SK-N-SH (cell line): Measurements from ENCODE around the gene CEP41. TPM values are rescaled to one million over a fixed set of nuclear protein-coding genes. Genes with fewer than 3 reads are reported as not detected.

ENCODE experiments used
- CTCF ChIA-PET: fragments of 300-600, 350-600 bp; formaldehyde crosslinking; extraction: SDS; loops from one replicate; lab custom pipeline; 2021; lab: Yijun Ruan, JAX
- POLR2A ChIA-PET: fragments of 350-600 bp; sonication (Branson Sonifier 250); formaldehyde crosslinking; extraction: SDS; loops from one replicate; lab custom pipeline; 2020; ENCODE audit warnings: antibody characterized with exemption, inconsistent platforms; lab: Yijun Ruan, JAX
- DNase-seq: peaks from one replicate; pipeline ENCODE4 v3.0.0; 2012
- H2AFZ ChIP-seq: fragments of 200-600 bp; sonication (generic); 2 replicates; pipeline ENCODE4 v1.8.1; 2016; ENCODE audit warnings: antibody characterized with exemption, mild to moderate bottlenecking, low read depth
- H3F3A ChIP-seq: fragments of 200-600 bp; sonication (generic); replicated peaks from 2 replicates; pipeline ENCODE3; 2016; ENCODE audit warnings: antibody characterized with exemption, mild to moderate bottlenecking; ENCODE audit not compliant: insufficient read depth
- H3K27ac ChIP-seq, 2 experiments: fragments of 200-500 bp in 1 of 2; fragments of 200-600 bp in 1 of 2; sonication (Bioruptor generic) in 1 of 2; sonication (generic), shearing (Covaris generic) in 1 of 2; 2 replicates each; pipeline versions ENCODE4 v1.5.1 to v1.6.1; 2014 to 2016; ENCODE audit warnings: low read depth in 2 of 2, inconsistent platforms in 1 of 2, low read length in 1 of 2, mild to moderate bottlenecking in 1 of 2, mixed read lengths in 1 of 2
- H3K27me3 ChIP-seq: fragments of 200-600 bp; sonication (generic), shearing (Covaris generic); 2 replicates; pipeline ENCODE4 v1.6.1; 2016; ENCODE audit warnings: mixed run types; ENCODE audit not compliant: insufficient read depth
- H3K36me3 ChIP-seq, 2 experiments: fragments of 200-500 bp in 1 of 2; fragments of 200-600 bp in 1 of 2; sonication (Bioruptor generic) in 1 of 2; sonication (generic) in 1 of 2; replicated peaks in 1 of 2; 2 replicates each; pipeline versions ENCODE3 to v1.5.1; 2014 to 2016; ENCODE audit warnings: low read length in 1 of 2, mild to moderate bottlenecking in 1 of 2; ENCODE audit not compliant: insufficient read depth in 2 of 2, control insufficient read depth in 1 of 2
- H3K4me1 ChIP-seq, 2 experiments: fragments of 200-500 bp in 1 of 2; fragments of 200-600 bp in 1 of 2; sonication (Bioruptor generic) in 1 of 2; sonication (generic), shearing (Covaris generic) in 1 of 2; 2 replicates each; pipeline versions ENCODE4 v1.5.1 to v1.6.1; 2014 to 2016; ENCODE audit warnings: low read depth in 1 of 2, low read length in 1 of 2, mixed run types in 1 of 2; ENCODE audit not compliant: insufficient read depth in 2 of 2, control insufficient read depth in 1 of 2
- H3K4me2 ChIP-seq: fragments of 200-600 bp; sonication (generic), shearing (Covaris generic); 2 replicates; pipeline ENCODE4 v1.6.1; 2017; ENCODE audit warnings: mixed run types
- H3K4me3 ChIP-seq, 2 experiments: fragments of 200-500 bp in 1 of 2; fragments of 200-600 bp in 1 of 2; sonication (Bioruptor generic) in 1 of 2; sonication (generic), shearing (Covaris generic) in 1 of 2; 2 replicates each; pipeline versions ENCODE4 v1.5.1 to v1.8.1; 2014 to 2016; ENCODE audit warnings: low read depth in 2 of 2, inconsistent platforms in 1 of 2, low read length in 1 of 2, mild to moderate bottlenecking in 1 of 2, mixed read lengths in 1 of 2, moderate library complexity in 1 of 2
- H3K79me2 ChIP-seq: fragments of 200-600 bp; sonication (generic); 2 replicates; pipeline ENCODE4 v1.8.1; 2017; ENCODE audit warnings: mild to moderate bottlenecking; ENCODE audit not compliant: insufficient read depth
- H3K9ac ChIP-seq: fragments of 200-600 bp; sonication (generic); 2 replicates; pipeline ENCODE4 v1.6.1; 2017; ENCODE audit warnings: mixed run types
- H3K9me2 ChIP-seq: fragments of 200-600 bp; sonication (generic); 2 replicates; pipeline ENCODE4 v1.6.1; 2017; ENCODE audit warnings: mixed run types
- H3K9me3 ChIP-seq: fragments of 200-600 bp; sonication (generic); 2 replicates; pipeline ENCODE4 v1.6.1; 2017; ENCODE audit warnings: mixed run types, mild to moderate bottlenecking, moderate library complexity
- H4K20me1 ChIP-seq: fragments of 200-600 bp; sonication (generic); 2 replicates; pipeline ENCODE4 v1.6.1; 2017; ENCODE audit warnings: mild to moderate bottlenecking, mixed run types; ENCODE audit not compliant: insufficient read depth
- ELF1 ChIP-seq: IDR thresholded peaks from 2 replicates; pipeline ENCODE4 v1.4.0; 2012
- FOSL2 ChIP-seq: IDR thresholded peaks from 2 replicates; pipeline ENCODE4 v1.4.0; 2012; ENCODE audit warnings: low read depth, mild to moderate bottlenecking, moderate library complexity, borderline replicate concordance
- FOXJ3 ChIP-seq: sonication (generic); formaldehyde crosslinking; IDR thresholded peaks from 2 replicates; pipeline ENCODE4 v1.5.1; 2020; ENCODE audit warnings: mild to moderate bottlenecking, missing genetic modification reagents
- FOXM1 ChIP-seq: IDR thresholded peaks from 2 replicates; pipeline ENCODE4 v1.4.0; 2012; ENCODE audit warnings: low read depth, mild to moderate bottlenecking
- IRF3 ChIP-seq: fragments of 150-350 bp; IDR thresholded peaks from 2 replicates; pipeline ENCODE4 v1.6.1; 2016; ENCODE audit warnings: mild to moderate bottlenecking, low read depth, low read length
- MAX ChIP-seq: IDR thresholded peaks from 2 replicates; pipeline ENCODE4 v1.4.0; 2012; ENCODE audit warnings: low read depth
- MEF2A ChIP-seq: IDR thresholded peaks from 2 replicates; pipeline ENCODE4 v1.4.0; 2012; ENCODE audit warnings: low read depth, borderline replicate concordance
- MXI1 ChIP-seq: IDR thresholded peaks from 2 replicates; pipeline ENCODE4 v1.6.1; 2012; ENCODE audit warnings: mild to moderate bottlenecking, low read depth, low read length, improper control_type of control experiment
- NFIC ChIP-seq: IDR thresholded peaks from 2 replicates; pipeline ENCODE4 v1.4.0; 2012; ENCODE audit warnings: borderline replicate concordance
- RAD21 ChIP-seq: IDR thresholded peaks from 2 replicates; pipeline ENCODE4 v1.6.1; 2012; ENCODE audit warnings: mild to moderate bottlenecking, low read length
- REST ChIP-seq: IDR thresholded peaks from 2 replicates; pipeline ENCODE4 v1.6.1; 2012; ENCODE audit warnings: mild to moderate bottlenecking, low read depth, low read length, moderate library complexity
- RXRA ChIP-seq: IDR thresholded peaks from 2 replicates; pipeline ENCODE4 v1.4.0; 2012; ENCODE audit warnings: low read depth, mild to moderate bottlenecking, borderline replicate concordance
- SIN3A ChIP-seq: IDR thresholded peaks from 2 replicates; pipeline ENCODE4 v1.6.1; 2012; ENCODE audit warnings: low read depth, mild to moderate bottlenecking, low read length, moderate library complexity, borderline replicate concordance
- SMC3 ChIP-seq: IDR thresholded peaks from 2 replicates; pipeline ENCODE4 v1.6.1; 2012; ENCODE audit warnings: low read depth, low read length, improper control_type of control experiment
- TAF1 ChIP-seq: IDR thresholded peaks from 2 replicates; pipeline ENCODE4 v1.6.1; 2012; ENCODE audit warnings: low read depth, mild to moderate bottlenecking, low read length, moderate library complexity, borderline replicate concordance
- TEAD4 ChIP-seq: IDR thresholded peaks from 2 replicates; pipeline ENCODE4 v1.4.0; 2012; ENCODE audit warnings: mild to moderate bottlenecking, borderline replicate concordance; ENCODE audit not compliant: insufficient read depth
- USF1 ChIP-seq: IDR thresholded peaks from 2 replicates; pipeline ENCODE4 v1.4.0; 2012; ENCODE audit warnings: low read depth, borderline replicate concordance
- USF2 ChIP-seq: fragments of 150-350 bp; IDR thresholded peaks from 2 replicates; pipeline ENCODE4 v1.6.1; 2017; ENCODE audit warnings: antibody characterized with exemption, low read length, low read depth, borderline replicate concordance
- WGBS: methylation state at CpG from one replicate; pipeline ENCODE4 v1.1.6; 2017; ENCODE audit warnings: low lambda C conversion rate; 5-methylcytosine and 5-hydroxymethylcytosine counted together
- polyA plus RNA-seq, 3 experiments: library from polyadenylated mRNA; depleted of rRNA; stranded (reverse); fragments of >200 nt; gene quantifications; 2 replicates each; pipeline ENCODE4 v1.2.3, GENCODE V29; 2012

The CEP41 gene
- polyA plus RNA-seq, 1 of the 3 experiments (the other 2 are of a cell fraction): 20.9 TPM

GRCh38 chr7:130433301-130433700, 7.5 kb downstream of the CEP41 start:
- H3K27ac ChIP-seq: no peak overlapping the region
- no peaks in the 10 kb centered on the region for H3F3A ChIP-seq
- H3K4me2 ChIP-seq: no peak overlapping the region
- TF ChIP-seq SIN3A: no peak
- no peak for TF ChIP-seq MEF2A
- TF ChIP-seq USF1: no peak
- no peak for TF ChIP-seq TEAD4
- TF ChIP-seq RAD21: no peak
- TF ChIP-seq SMC3: no peak
- no peak for TF ChIP-seq FOXM1
- no peak for TF ChIP-seq ELF1
- no peak for TF ChIP-seq MAX
- no peak for TF ChIP-seq FOSL2
- no peak for TF ChIP-seq REST
- TF ChIP-seq TAF1: no peak
- TF ChIP-seq RXRA: no peak
- no peaks in the 10 kb centered on the region for H4K20me1 ChIP-seq
- DNase-seq: no peak
- no peaks in the 10 kb centered on the region for H3K9me3 ChIP-seq
- WGBS: 100% methylated on average over 1 of the region's 1 CpG
- no peak overlapping the region for H2AFZ ChIP-seq
- ChIA-PET POLR2A (no interaction called here), CTCF (interaction anchor here (1.0 kb wide), 1 partner anchor 11 kb away, joined by 3 read pairs; no protein-coding TSS in a partner anchor)
- H3K4me3 ChIP-seq: no peak overlapping the region
- H3K79me2 ChIP-seq: no peaks in the 10 kb centered on the region
- H3K9me2 ChIP-seq: no peaks in the 10 kb centered on the region
- H3K27me3 ChIP-seq: no peaks in the 10 kb centered on the region
- H3K4me1 ChIP-seq: peaks cover 9 to 18% of the 10 kb centered on the region in 2 experiments; a peak in 3 of 4 replicates
- peaks cover 0 to 5% of the 10 kb centered on the region in 2 experiments for H3K36me3 ChIP-seq
- H3K9ac ChIP-seq: no peak overlapping the region

GRCh38 chr7:130432886-130433285, 7.9 kb downstream of the CEP41 start:
- CTCF ChIA-PET: no interaction called here

More at GRCh38 chr7:130432886-130433285, 7.9 kb downstream of the CEP41 start:
- Histone ChIP-seq H4K20me1 (no peaks in the 10 kb centered on the region), H3K4me1 (peaks cover 9 to 18% of the 10 kb centered on the region in 2 experiments; a peak in 3 of 4 replicates), H3K36me3 (peaks cover 0 to 5% of the 10 kb centered on the region in 2 experiments), H3F3A (no peaks in the 10 kb centered on the region), H3K79me2 (no peaks in the 10 kb centered on the region), H3K4me3 (no peak overlapping the region), H3K9me2 (no peaks in the 10 kb centered on the region), H3K9ac (no peak overlapping the region), H3K27me3 (no peaks in the 10 kb centered on the region), H3K9me3 (no peaks in the 10 kb centered on the region), H3K4me2 (no peak overlapping the region), H3K27ac (no peak overlapping the region), H2AFZ (no peak overlapping the region)
- no peak for TF ChIP-seq IRF3
- no peak for TF ChIP-seq USF2
- no peak for TF ChIP-seq FOXM1
- TF ChIP-seq NFIC: no peak
- no peak for TF ChIP-seq MXI1
- TF ChIP-seq SMC3: no peak
- no peak for TF ChIP-seq RXRA
- no peak for TF ChIP-seq MEF2A
- no peak for TF ChIP-seq RAD21
- no peak for TF ChIP-seq FOXJ3 (CRISPR knock-in tag)
- WGBS: 89% methylated on average over 3 of the region's 3 CpGs
- DNase-seq: no peak
- POLR2A ChIA-PET: no interaction called here
